ENCODE data around the gene GNAL.

GNAL gene

GRCh38 chr18:11721720-11722119 lies 32.7 kb downstream of the GNAL start (continued):
- TF ChIP-seq ZNF596 (tag by site-specific recombination; IDR thresholded peaks at IDR 0.05): no peak
- no peak for TF ChIP-seq ZNF792 (tag by site-specific recombination; IDR thresholded peaks at IDR 0.05)
- no peak for TF ChIP-seq ZNF2 (tag by site-specific recombination; IDR thresholded peaks at IDR 0.05)
- TF ChIP-seq ZNF600 (tag by site-specific recombination; IDR thresholded peaks at IDR 0.05): no peak
- TF ChIP-seq ZNF148 (tag by site-specific recombination; IDR thresholded peaks at IDR 0.05; ENCODE audit: borderline replicate concordance): no peak
- TF ChIP-seq ZXDB (tag by site-specific recombination; IDR thresholded peaks at IDR 0.05): peak; percentile 67; the same call in 1 of the 2 replicates
- no peak for TF ChIP-seq MEIS1 (CRISPR knock-in tag; IDR thresholded peaks at IDR 0.05; ENCODE audit: borderline replicate concordance)
- no peak for TF ChIP-seq ZNF768 (tag by site-specific recombination; IDR thresholded peaks at IDR 0.05)
- no peak for TF ChIP-seq ZNF76 (tag by site-specific recombination; IDR thresholded peaks at IDR 0.05; ENCODE audit: borderline replicate concordance, low read depth)
- TF ChIP-seq, protein P1, sequence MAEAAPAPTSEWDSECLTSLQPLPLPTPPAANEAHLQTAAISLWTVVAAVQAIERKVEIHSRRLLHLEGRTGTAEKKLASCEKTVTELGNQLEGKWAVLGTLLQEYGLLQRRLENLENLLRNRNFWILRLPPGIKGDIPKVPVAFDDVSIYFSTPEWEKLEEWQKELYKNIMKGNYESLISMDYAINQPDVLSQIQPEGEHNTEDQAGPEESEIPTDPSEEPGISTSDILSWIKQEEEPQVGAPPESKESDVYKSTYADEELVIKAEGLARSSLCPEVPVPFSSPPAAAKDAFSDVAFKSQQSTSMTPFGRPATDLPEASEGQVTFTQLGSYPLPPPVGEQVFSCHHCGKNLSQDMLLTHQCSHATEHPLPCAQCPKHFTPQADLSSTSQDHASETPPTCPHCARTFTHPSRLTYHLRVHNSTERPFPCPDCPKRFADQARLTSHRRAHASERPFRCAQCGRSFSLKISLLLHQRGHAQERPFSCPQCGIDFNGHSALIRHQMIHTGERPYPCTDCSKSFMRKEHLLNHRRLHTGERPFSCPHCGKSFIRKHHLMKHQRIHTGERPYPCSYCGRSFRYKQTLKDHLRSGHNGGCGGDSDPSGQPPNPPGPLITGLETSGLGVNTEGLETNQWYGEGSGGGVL (tag by site-specific recombination; IDR thresholded peaks at IDR 0.05): no peak
- TF ChIP-seq MYNN (tag by site-specific recombination; IDR thresholded peaks at IDR 0.05; ENCODE audit: borderline replicate concordance): no peak
- 0 out of 2 replicates have a peak, but pooled peaks have one; percentile 22 for TF ChIP-seq ZNF629 (tag by site-specific recombination; IDR thresholded peaks at IDR 0.05)
- peak; percentile 17; the same call in 1 of the 2 replicates for TF ChIP-seq GFI1B (tag by site-specific recombination; IDR thresholded peaks at IDR 0.05)
- no peak for TF ChIP-seq ZBTB1 (tag by site-specific recombination; IDR thresholded peaks at IDR 0.05)
- no peak for TF ChIP-seq HOXA7 (CRISPR knock-in tag; IDR thresholded peaks at IDR 0.05; ENCODE audit: borderline replicate concordance)
- no peak for TF ChIP-seq ZNF707 (tag by site-specific recombination; IDR thresholded peaks at IDR 0.05)
- TF ChIP-seq ZNF747 (tag by site-specific recombination; IDR thresholded peaks at IDR 0.05): no peak
- peak; percentile 75; the same call in 1 of the 2 replicates for TF ChIP-seq ZNF560 (tag by site-specific recombination; IDR thresholded peaks at IDR 0.05; ENCODE audit: borderline replicate concordance)
- no peak for TF ChIP-seq ZFHX2 (tag by site-specific recombination; conservative IDR thresholded peaks at IDR 0.05)
- TF ChIP-seq ZBTB21 (tag by site-specific recombination; IDR thresholded peaks at IDR 0.05): 0 out of 2 replicates have a peak, but pooled peaks have one; percentile 17
- no peak for TF ChIP-seq ZNF561 (tag by site-specific recombination; IDR thresholded peaks at IDR 0.05; ENCODE audit: borderline replicate concordance)
- TF ChIP-seq ZNF623 (tag by site-specific recombination; IDR thresholded peaks at IDR 0.05): peak; percentile 67
- no peak for TF ChIP-seq ZSCAN18 (tag by site-specific recombination; IDR thresholded peaks at IDR 0.05)
- no peak for TF ChIP-seq KLF8 (tag by site-specific recombination; IDR thresholded peaks at IDR 0.05)
- TF ChIP-seq SALL2 (tag by site-specific recombination; IDR thresholded peaks at IDR 0.05; ENCODE audit: borderline replicate concordance): no peak
- no peak for TF ChIP-seq ZNF830 (tag by site-specific recombination; IDR thresholded peaks at IDR 0.05; ENCODE audit: low read depth)
- TF ChIP-seq ZNF449 (tag by site-specific recombination; IDR thresholded peaks at IDR 0.05): no peak
- TF ChIP-seq ZFP41 (tag by site-specific recombination; IDR thresholded peaks at IDR 0.05; ENCODE audit: borderline replicate concordance): no peak
- no peak for TF ChIP-seq ZNF266 (tag by site-specific recombination; IDR thresholded peaks at IDR 0.05; ENCODE audit: low read depth)
- no peak for TF ChIP-seq ZNF350 (tag by site-specific recombination; IDR thresholded peaks at IDR 0.05)
- no peak for TF ChIP-seq ZIC2 (tag by site-specific recombination; IDR thresholded peaks at IDR 0.05)
- no peak for TF ChIP-seq ZNF26 (tag by site-specific recombination; IDR thresholded peaks at IDR 0.05)

Measured in HEK293 (cell line).